ENCODE results near the gene AURKAIP1.
A peak's percentile ranks its signal among the peaks of the same experiment; 100 is the strongest.

AURKAIP1 gene

DNA sequence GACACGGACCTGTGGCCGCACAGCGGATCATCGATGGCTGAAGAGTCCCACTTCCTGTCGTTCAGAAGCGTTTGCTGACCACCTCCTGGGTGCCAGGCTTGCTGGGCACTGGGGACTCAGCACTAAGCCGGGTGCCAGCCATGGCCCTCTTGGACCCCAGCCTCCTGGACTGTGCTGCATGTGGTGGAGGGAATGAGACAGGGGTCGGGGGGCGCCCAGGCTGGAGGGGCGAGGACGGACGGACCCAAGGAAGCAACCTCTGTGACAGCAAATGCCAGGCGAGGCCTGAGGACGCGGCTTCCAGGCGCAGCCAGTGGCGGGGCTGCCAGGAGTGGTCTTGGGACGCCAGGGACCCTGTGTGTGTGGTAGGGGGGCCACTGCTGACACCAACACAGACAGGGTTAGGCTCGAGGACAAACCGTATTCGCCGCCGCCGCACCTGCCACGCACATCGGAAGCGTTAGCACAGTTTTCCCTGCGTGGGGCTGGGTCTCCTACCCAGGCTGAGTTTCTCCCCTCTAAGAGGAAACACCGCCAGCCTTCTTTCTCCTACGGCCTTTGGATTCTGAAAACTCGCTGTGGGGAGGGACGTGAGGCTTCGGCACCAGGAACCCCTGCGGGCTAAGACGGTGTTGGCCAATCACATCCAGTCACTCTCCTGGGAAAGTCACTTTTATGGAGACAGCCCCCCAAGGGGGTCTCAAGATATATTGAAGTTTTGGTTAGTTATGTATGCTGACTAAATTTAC, 13.6 kb downstream of the AURKAIP1 start:
- DNase-seq (ENCODE audit: low read depth, low spot score) = no peak

GRCh38 chr1:1360506-1361169, 14.4 kb downstream of the AURKAIP1 start:
- no peak for DNase-seq (ENCODE audit: low read depth, low spot score)

- DNase-seq (ENCODE audit: low read depth, low spot score) = no peak
Observed at GRCh38 chr1:1359664-1360468, 15.1 kb downstream of the AURKAIP1 start.

- DNase-seq (ENCODE audit: low read depth, low spot score) = no peak
Observed at GRCh38 chr1:1359308-1359663, 15.7 kb downstream of the AURKAIP1 start.

GRCh38 chr1:1358433-1359271, 16.4 kb downstream of the AURKAIP1 start, which contains the start of gene MXRA8:
TSS of gene MXRA8 (minus strand) at chr1:1358555. CDS start at chr1:1358504, 51 bp downstream.
- no peak for DNase-seq (ENCODE audit: low read depth, low spot score)

GRCh38 chr1:1357871-1358432, 17.1 kb downstream of the AURKAIP1 start:
- no peak for DNase-seq (ENCODE audit: low read depth, low spot score)

GRCh38 chr1:1356796-1357401, 18.1 kb downstream of the AURKAIP1 start:
- DNase-seq (ENCODE audit: low read depth, low spot score) = no peak

GRCh38 chr1:1356166-1356795, 18.7 kb downstream of the AURKAIP1 start:
- no peak for DNase-seq (ENCODE audit: low read depth, low spot score)

GRCh38 chr1:1355416-1355815, 19.6 kb downstream of the AURKAIP1 start:
- no peak for DNase-seq (ENCODE audit: low read depth, low spot score)

DNA sequence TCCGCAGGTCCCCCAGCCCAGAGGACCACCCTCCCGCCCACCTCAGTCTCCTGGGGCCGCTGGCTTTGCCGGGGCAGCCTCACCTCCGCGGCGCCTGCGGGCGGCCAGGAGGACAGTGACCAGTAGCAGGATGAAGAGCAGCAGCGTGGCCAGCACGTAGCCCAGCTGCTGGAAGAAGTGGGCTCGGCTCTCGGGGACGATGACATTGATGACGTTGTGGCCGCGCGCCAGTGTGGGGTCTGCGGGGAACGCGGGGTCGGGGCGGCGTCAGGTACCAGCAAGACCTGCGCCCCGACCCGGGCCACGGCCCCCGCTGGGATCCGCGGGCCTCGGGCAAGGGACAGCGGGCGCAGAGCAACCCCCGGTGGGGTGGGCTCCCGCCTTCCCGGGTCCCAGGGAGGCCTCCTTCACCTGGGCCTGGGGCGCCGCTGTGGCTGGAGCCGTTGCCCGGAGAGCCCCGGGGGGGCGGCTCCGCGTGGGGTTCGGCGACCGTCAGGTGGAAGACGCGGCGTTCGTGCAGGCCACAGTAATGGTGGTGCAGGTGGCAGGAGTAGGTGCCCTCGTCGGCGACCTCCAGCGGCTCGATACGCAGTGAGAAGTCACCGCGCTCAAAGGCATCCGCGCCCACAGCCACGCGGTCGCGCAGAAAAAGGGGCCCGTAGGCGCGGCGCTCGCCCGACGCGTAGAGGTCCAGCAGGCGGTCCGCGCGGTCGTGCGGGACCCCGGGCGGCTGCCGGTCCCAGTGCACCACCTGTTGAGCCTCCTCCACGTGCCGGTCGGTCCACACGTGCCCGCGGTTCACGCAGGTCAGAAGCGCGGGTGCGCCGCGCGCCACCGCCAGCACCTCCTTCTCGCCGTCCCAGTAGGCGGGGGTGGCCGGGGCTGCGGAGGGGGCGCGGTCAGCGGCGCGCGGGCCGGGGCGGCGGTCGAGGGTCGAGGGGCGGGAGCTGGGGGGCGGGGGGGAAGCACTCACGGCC, 20.4 kb downstream of the AURKAIP1 start:
- no peak for DNase-seq (ENCODE audit: low read depth, low spot score)

DNA sequence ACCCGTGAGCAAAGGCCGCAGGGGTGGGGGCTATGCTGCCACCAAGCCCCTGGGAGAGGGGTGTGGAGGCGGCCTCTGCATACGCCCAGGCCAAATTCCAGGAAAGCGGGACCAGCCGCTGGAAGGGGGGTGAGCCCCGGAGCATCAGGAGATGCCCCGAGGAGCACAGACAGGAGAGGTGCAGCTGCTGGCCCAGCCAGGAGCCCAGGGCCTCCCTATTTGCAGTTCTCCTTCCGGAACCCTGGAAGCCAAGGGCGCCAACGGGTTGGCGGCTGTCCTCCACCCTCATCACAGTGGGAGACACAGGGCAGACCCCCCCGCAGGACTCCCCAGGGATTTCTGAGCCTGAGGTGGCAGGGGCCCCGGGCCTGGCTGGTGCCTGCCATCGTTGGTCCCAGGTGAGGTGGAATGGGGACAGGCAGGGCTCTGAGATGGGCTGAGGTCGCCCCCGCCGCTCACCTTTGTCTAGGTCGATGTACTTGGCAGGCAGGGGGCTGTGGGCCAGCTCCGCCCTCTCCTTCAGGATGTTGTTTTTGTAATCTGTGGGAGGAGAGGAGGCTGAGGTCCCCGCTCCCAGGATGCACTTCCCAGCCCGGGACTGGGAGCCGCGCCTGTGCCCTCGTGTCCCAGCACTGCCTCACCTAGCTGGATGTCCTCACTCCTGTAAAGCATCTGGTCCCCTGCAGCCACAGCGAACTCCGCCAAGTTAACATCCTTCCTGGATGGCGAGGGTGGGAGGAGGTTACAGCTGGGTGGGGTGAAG, 21.4 kb downstream of the AURKAIP1 start:
- DNase-seq (ENCODE audit: low read depth, low spot score) = no peak

DNA sequence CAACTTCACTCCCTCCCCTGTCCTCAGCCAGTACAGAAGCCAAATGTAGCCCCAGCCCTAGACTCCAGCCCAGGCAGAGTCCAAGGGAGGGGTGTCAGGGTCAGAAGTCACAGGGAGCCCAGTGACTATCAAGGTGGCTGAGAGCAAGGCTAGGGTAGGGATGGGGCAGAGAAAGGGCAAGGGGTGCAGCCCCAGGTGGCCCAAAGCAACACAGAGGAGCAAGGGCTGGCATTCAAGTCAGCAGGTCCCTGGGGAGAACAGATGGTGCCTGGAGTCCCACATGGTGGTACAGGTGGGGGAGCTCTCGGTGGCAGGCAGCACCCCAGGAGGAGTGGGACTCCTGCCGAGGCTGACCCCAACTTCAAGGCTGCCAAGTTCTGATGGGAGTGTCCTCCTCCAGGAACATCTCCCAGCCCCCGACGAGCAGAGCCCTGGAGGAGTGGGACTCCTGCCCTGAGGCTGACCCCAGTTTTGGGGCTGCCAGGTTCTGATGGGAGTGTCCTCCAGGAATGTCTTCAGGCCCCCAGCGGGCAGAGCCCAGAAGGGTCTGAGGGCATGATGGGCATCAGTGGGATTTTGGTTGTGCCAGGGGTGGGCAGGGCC, 22.1 kb downstream of the AURKAIP1 start:
- no peak for DNase-seq (ENCODE audit: low read depth, low spot score)

GRCh38 chr1:1351511-1352427, 23.2 kb downstream of the AURKAIP1 start:
- DNase-seq (ENCODE audit: low read depth, low spot score) = no peak

- DNase-seq (ENCODE audit: low read depth, low spot score) = peak; percentile 32
Observed at GRCh38 chr1:1349256-1350012, 25.6 kb downstream of the AURKAIP1 start, which contains the start of gene DVL1. TSS of gene DVL1 (minus strand) at chr1:1349418. CDS start at chr1:1349065, 353 bp downstream.

- no peak for DNase-seq (ENCODE audit: low read depth, low spot score)
Observed at GRCh38 chr1:1348420-1349255, 26.4 kb downstream of the AURKAIP1 start.
